Esophagus muscularis mucosa (tissue), 4 donors: ENCODE data around the gene UGT1A6. TPM values are rescaled to one million over a fixed set of nuclear protein-coding genes. Genes with fewer than 3 reads are reported as not detected.

ENCODE experiments used
- DNase-seq: peaks from one replicate; pipeline ENCODE4 v3.0.0-alpha.2; 2017; ENCODE audit errors: extremely low spot score
- H3K27ac ChIP-seq, 4 donors: fragments of 200-600 bp; sonication (generic); replicated peaks in 1 of 4; 1 replicate in 3 of 4; 2 replicates in 1 of 4; pipeline ENCODE4 v1.5.1; 2016 to 2019; ENCODE audit warnings: mild to moderate bottlenecking in 1 of 4
- H3K27me3 ChIP-seq, 4 donors: fragments of 200-600 bp; sonication (generic); one replicate each; pipeline versions ENCODE4 v1.5.1 to v1.6.0; 2016 to 2019
- H3K36me3 ChIP-seq, 4 donors: fragments of 200-600 bp; sonication (generic); one replicate each; pipeline ENCODE4 v1.5.1; 2016 to 2019
- H3K4me1 ChIP-seq, 4 donors: fragments of 200-600 bp; sonication (generic); one replicate each; pipeline ENCODE4 v1.5.1; 2016 to 2019
- H3K4me3 ChIP-seq, 4 donors: fragments of 200-600 bp; sonication (generic); 1 replicate in 2 of 4; 2 replicates in 2 of 4; pipeline ENCODE4 v1.5.1; 2016 to 2019; ENCODE audit warnings: mild to moderate bottlenecking in 4 of 4, moderate library complexity in 1 of 4
- H3K9me3 ChIP-seq, 4 donors: fragments of 200-600 bp; sonication (generic); 1 replicate in 3 of 4; 2 replicates in 1 of 4; pipeline ENCODE4 v1.5.1; 2016 to 2019
- EP300 ChIP-seq: sonication (generic); formaldehyde crosslinking; IDR thresholded peaks from one replicate; pipeline ENCODE4 v1.6.1; 2017; ENCODE audit warnings: antibody characterized with exemption
- POLR2A ChIP-seq: fragments of 450-650 bp; IDR thresholded peaks from one replicate; pipeline ENCODE4 v1.6.1; 2017; ENCODE audit warnings: antibody characterized with exemption, moderate library complexity, mild to moderate bottlenecking, low read depth
- POLR2AphosphoS5 ChIP-seq, 2 donors: sonication (generic); formaldehyde crosslinking; IDR thresholded peaks; one replicate each; pipeline ENCODE4 v1.6.1; 2017; ENCODE audit warnings: antibody characterized with exemption in 2 of 2
- WGBS: methylation state at CpG from one replicate; pipeline ENCODE4 v1.1.5; 2018; 5-methylcytosine and 5-hydroxymethylcytosine counted together
- intact Hi-C: fragments of 100-400 bp; cut with DNase I; formaldehyde crosslinking; loops from one replicate; pipeline ENCODE4 v1.15.1; 2023
- total RNA-seq, 4 donors: library from RNA; depleted of rRNA; stranded (reverse); fragments of >200 nt; gene quantifications; one replicate each; pipeline versions ENCODE4 v1.1.0 to v1.2.1, GENCODE V29; 2016
- TF ChIP-seq, protein P1 (sequence below), 3 experiments: fragments of 200-600 bp in 2 of 3; fragments of 450-650 bp in 1 of 3; sonication (generic) in 2 of 3; IDR thresholded peaks; one replicate each; pipeline ENCODE4 v1.5.1; 2017 to 2019; ENCODE audit warnings: antibody characterized with exemption in 3 of 3, mild to moderate bottlenecking in 2 of 3, moderate library complexity in 1 of 3

The UGT1A6 gene
- total RNA-seq, 4 donors from 2014 or later: not detected

DNA sequence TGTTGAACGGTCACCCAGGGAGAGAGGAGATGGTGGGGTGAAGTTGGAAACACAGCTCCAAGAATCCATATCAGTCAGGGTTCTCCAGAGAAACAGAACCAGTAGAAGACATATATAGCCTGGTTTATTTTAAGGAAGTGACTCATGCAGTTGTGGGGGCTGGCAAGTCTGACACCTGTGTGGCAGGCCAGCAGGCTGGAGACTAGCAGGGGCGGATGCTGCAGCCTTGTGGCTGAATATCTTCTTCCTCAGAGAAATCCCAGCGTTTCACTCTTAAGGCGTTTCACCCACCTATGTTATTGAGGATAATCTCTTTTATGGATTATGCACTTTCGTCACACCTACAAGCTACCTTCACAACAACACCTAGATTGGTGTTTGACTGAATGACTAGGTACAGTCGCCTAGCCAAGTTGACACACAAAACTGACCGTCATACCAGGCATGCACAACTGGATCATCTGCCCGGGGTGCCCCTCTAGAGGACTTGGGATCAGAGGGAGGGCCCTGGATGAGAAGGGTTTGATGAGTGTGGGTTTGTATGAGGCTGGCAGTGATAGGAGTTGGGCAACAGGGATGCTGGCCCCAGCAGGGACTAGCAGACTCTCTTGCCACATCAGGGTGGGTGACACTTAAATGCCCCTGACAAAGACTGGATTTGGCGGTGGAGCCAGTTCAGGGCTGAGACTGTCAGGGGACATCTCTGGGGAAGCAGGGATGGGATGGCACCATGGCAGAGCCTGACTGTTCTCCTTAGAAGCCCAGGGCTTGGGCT, 108.9 kb downstream of the UGT1A6 start:
- no peaks in the 10 kb centered on the region for H3K27me3 ChIP-seq
- H3K9me3 ChIP-seq: no peaks in the 10 kb centered on the region
- no peak overlapping the region for H3K4me3 ChIP-seq
- no peaks in the 10 kb centered on the region for H3K36me3 ChIP-seq
- H3K27ac ChIP-seq: no peak overlapping the region
- no peaks in the 10 kb centered on the region for H3K4me1 ChIP-seq
- intact Hi-C loops: no loop called here
- 82% methylated on average over 9 of the region's 9 CpGs for WGBS
- no peak for TF ChIP-seq POLR2AphosphoS5 (IDR thresholded peaks at IDR 0.05)
- no peak for TF ChIP-seq EP300
- TF ChIP-seq, protein P1, sequence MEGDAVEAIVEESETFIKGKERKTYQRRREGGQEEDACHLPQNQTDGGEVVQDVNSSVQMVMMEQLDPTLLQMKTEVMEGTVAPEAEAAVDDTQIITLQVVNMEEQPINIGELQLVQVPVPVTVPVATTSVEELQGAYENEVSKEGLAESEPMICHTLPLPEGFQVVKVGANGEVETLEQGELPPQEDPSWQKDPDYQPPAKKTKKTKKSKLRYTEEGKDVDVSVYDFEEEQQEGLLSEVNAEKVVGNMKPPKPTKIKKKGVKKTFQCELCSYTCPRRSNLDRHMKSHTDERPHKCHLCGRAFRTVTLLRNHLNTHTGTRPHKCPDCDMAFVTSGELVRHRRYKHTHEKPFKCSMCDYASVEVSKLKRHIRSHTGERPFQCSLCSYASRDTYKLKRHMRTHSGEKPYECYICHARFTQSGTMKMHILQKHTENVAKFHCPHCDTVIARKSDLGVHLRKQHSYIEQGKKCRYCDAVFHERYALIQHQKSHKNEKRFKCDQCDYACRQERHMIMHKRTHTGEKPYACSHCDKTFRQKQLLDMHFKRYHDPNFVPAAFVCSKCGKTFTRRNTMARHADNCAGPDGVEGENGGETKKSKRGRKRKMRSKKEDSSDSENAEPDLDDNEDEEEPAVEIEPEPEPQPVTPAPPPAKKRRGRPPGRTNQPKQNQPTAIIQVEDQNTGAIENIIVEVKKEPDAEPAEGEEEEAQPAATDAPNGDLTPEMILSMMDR (IDR thresholded peaks at IDR 0.05): no peak
- no peak for TF ChIP-seq POLR2A
- peak; percentile 55 for DNase-seq

DNA sequence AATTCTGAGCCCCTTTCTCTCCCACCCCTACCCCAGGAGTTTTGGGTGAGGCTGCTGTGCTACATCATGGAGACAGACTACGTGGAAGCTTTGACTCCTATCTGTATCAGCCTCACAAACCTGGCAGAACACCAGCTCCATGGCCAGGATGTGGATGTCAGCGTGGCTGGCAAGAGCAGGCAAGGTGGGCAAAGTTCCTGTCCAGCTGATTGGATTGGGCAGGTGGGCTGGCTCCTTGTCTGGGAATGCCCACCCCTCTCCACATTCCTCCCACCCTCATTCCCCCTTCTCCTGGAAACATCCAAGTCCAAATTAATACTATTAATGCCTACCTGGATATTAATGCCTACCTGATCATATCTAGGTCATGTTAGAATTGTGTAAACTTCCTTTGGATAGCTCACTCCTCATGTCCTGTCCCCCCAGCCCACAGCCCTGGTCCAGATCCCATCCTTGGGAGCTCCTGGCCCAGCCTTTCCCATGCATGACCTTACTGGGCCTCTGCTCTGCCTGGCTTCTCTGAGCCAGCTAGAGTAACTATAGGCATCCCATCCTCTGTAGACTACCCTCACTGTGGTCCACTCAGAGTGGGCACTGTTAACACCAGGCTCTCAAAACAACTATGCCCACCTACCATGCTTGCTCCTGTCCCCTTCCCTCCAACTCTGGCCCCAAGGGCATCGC, 109.6 kb downstream of the UGT1A6 start:
- no peaks in the 10 kb centered on the region for H3K4me1 ChIP-seq
- H3K4me3 ChIP-seq: no peak overlapping the region
- H3K36me3 ChIP-seq: no peaks in the 10 kb centered on the region
- H3K27ac ChIP-seq: no peak overlapping the region
- no peak for TF ChIP-seq EP300
- TF ChIP-seq, protein P1 (IDR thresholded peaks at IDR 0.05): no peak
- no peak for TF ChIP-seq POLR2A
- no peak for TF ChIP-seq POLR2AphosphoS5 (IDR thresholded peaks at IDR 0.05)
- H3K27me3 ChIP-seq: peaks cover 0 to under 1% (median 0%) of the 10 kb centered on the region in 4 donors
- H3K9me3 ChIP-seq: no peaks in the 10 kb centered on the region
- WGBS: 86% methylated on average over 2 of the region's 3 CpGs
- peak; percentile 74 for DNase-seq
- intact Hi-C loops: no loop called here

DNA sequence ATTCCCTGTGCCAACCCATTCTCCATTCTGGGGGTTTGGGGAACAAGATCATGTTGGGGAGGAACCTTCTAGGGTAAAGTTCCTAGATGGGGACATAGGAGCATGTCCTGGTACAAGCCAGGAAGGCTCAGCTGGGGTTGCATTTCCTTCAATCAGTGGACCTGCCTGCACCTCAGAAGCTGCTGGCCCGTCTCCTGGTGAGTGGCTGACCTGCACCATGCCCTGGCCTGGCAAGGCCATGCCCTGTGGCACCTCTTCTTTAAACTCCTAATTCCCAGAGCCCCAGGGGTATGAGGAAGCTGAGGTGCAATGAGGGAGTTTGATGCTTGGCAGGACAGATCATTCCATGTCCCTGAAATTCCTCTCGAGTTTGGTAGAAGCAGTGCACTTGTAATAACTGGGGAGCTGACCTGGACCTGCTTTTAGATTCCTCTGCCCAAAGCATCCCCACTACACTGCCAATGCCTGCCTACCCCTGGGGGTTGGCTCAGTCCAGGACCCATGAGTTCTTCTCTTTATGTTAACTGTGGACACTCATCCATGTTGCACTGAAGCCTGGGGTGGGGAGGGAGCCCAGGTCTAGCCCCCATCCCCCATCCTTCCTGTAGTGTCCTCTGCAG, 110.7 kb downstream of the UGT1A6 start:
- Histone ChIP-seq H3K4me1 (no peaks in the 10 kb centered on the region), H3K36me3 (no peaks in the 10 kb centered on the region), H3K27ac (no peak overlapping the region), H3K27me3 (peaks cover 0 to 12% (median 0%) of the 10 kb centered on the region in 4 donors), H3K9me3 (no peaks in the 10 kb centered on the region), H3K4me3 (no peak overlapping the region)
- intact Hi-C loops: no loop called here
- TF ChIP-seq POLR2AphosphoS5 (IDR thresholded peaks at IDR 0.05) (no peak), EP300 (no peak), POLR2A (no peak)
- TF ChIP-seq, protein P1 (IDR thresholded peaks at IDR 0.05): no peak
- DNase-seq: no peak
- 89% methylated on average over 2 of the region's 2 CpGs for WGBS

DNA sequence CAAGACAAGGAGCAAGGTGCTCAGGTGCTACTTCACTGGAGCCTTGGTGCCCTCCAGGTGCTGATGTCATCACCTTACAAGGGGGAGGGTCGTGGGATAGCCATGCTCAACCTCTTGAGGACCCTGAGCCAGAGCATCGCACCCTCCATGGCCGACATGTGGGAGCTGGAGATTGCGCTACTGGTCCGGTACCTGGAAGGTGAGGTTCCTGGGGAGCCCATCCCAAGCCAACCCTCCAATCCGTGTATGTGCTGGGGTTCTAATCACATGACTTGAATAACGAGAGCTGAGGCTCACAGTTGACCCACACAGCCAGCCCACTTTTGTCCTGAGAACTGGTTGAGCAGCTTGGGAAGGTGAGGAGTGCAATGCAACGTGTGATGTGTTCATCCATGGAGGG, 111.3 kb downstream of the UGT1A6 start:
- intact Hi-C loops: no loop called here
- Histone ChIP-seq H3K27ac (no peak overlapping the region), H3K9me3 (no peaks in the 10 kb centered on the region), H3K27me3 (peaks cover 0 to 16% (median 0%) of the 10 kb centered on the region in 4 donors), H3K4me3 (no peak overlapping the region), H3K4me1 (no peaks in the 10 kb centered on the region), H3K36me3 (no peaks in the 10 kb centered on the region)
- no peak for TF ChIP-seq POLR2AphosphoS5 (IDR thresholded peaks at IDR 0.05)
- TF ChIP-seq, protein P1 (IDR thresholded peaks at IDR 0.05): no peak
- no peak for TF ChIP-seq EP300
- TF ChIP-seq POLR2A: no peak
- DNase-seq: peak; percentile 90
- 46% methylated on average over 4 of the region's 8 CpGs for WGBS
